Transverse colon (tissue), 3 donors: ENCODE results near the gene WDR89.

Experiments
- EP300 ChIP-seq: sonication (generic); formaldehyde crosslinking; IDR thresholded peaks from one replicate; pipeline ENCODE4 v1.6.1; 2017; ENCODE audit warnings: antibody characterized with exemption, low read depth
- TF ChIP-seq, protein P1 (sequence below), 5 experiments: fragments of 200-600 bp in 3 of 5; fragments of 450-650 bp in 2 of 5; sonication (generic) in 3 of 5; IDR thresholded peaks; 1 replicate in 2 of 5; 2 replicates in 3 of 5; pipeline ENCODE4 v1.5.1; 2016 to 2017; ENCODE audit warnings: antibody characterized with exemption in 5 of 5, inconsistent platforms in 3 of 5, mild to moderate bottlenecking in 2 of 5, moderate library complexity in 1 of 5

DNA sequence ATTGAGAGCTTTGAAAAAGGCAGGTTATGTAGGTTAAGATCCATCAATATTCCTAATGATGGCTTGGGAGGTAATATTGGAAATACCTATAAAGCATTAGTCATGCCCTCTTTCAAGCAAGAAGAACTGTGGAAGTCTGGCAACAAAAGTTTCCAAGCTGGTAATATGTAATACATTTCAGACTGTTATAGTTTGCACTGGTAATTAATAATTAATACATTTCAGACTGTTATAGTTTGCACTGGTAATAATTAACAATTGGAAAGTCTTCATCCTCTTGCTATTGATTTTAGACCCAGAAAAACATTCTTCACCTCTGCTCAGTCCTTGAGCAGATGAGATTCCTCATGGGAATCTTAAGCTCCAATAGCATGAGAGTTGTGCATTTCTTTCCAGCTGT, 29.0 kb upstream of the WDR89 start:
- TF ChIP-seq, protein P1, sequence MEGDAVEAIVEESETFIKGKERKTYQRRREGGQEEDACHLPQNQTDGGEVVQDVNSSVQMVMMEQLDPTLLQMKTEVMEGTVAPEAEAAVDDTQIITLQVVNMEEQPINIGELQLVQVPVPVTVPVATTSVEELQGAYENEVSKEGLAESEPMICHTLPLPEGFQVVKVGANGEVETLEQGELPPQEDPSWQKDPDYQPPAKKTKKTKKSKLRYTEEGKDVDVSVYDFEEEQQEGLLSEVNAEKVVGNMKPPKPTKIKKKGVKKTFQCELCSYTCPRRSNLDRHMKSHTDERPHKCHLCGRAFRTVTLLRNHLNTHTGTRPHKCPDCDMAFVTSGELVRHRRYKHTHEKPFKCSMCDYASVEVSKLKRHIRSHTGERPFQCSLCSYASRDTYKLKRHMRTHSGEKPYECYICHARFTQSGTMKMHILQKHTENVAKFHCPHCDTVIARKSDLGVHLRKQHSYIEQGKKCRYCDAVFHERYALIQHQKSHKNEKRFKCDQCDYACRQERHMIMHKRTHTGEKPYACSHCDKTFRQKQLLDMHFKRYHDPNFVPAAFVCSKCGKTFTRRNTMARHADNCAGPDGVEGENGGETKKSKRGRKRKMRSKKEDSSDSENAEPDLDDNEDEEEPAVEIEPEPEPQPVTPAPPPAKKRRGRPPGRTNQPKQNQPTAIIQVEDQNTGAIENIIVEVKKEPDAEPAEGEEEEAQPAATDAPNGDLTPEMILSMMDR (IDR thresholded peaks at IDR 0.05): no peak
- no peak for TF ChIP-seq EP300
